Neuron (in vitro differentiated cells): ENCODE measurements around the gene ERN1.

Source experiments
- H2AFZ ChIP-seq: one replicate; pipeline ENCODE4 v1.6.1; 2013; ENCODE audit warnings: low read depth, mild to moderate bottlenecking, inconsistent platforms, low read length, moderate library complexity
- H3K27me3 ChIP-seq: one replicate; pipeline ENCODE4 v1.6.1; 2013; ENCODE audit warnings: low read length; ENCODE audit not compliant: insufficient read depth
- H3K36me3 ChIP-seq: one replicate; pipeline ENCODE4 v1.6.1; 2013; ENCODE audit warnings: low read length; ENCODE audit not compliant: insufficient read depth
- H3K4me1 ChIP-seq: one replicate; pipeline ENCODE4 v1.6.1; 2013; ENCODE audit warnings: low read length; ENCODE audit not compliant: insufficient read depth
- H3K4me3 ChIP-seq: 2 replicates; pipeline ENCODE4 v1.5.1; 2013; ENCODE audit warnings: mild to moderate bottlenecking, low read length, moderate library complexity
- H3K9me3 ChIP-seq: one replicate; pipeline ENCODE4 v1.6.1; 2013; ENCODE audit warnings: low read length

The ERN1 gene

DNA sequence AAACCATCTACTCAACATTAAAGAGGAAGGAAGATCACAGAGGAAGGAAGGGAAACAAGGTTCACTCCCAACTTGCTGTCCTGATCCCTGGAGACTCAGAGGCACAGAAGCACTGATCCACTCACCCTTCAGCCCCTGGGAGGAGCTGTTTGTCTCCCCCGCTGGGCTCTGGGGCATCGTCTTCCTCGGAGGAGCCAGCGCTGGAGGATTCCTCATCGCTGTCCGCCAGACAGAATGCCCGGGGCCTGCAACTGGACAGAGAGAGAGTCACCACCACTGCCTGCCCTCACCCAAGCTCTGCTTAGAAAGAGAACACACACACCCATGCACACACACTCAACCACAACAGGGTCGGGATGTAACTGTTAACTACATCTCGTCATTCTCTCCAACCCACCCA lies 24.8 kb upstream of the ERN1 start:
- Histone ChIP-seq H2AFZ (no peak overlapping the region), H3K4me1 (no peaks in the 10 kb centered on the region), H3K9me3 (no peaks in the 10 kb centered on the region), H3K4me3 (no peak overlapping the region), H3K36me3 (peaks cover 16% of the 10 kb centered on the region), H3K27me3 (no peaks in the 10 kb centered on the region)

DNA sequence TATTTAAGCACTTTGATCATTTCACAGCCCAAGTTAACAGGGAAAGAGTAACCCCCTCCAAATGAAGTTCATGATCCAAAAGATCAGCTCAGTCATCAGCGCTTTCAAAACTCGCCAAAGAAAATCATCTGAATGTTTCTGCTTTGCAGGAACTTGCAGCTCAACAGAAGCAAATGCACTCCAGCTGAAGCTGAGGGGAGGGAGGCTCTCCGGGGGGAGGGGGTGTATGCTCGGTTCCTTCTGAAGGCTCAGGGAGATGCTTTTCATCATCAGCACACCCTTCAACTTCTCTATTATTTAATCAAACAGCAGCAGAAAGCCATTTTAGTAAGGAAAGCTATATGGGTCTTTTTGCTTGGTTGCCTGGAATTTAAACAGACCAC lies 24.4 kb upstream of the ERN1 start:
- Histone ChIP-seq H3K36me3 (peaks cover 16% of the 10 kb centered on the region), H3K4me3 (no peak overlapping the region), H2AFZ (no peak overlapping the region), H3K9me3 (no peaks in the 10 kb centered on the region), H3K4me1 (no peaks in the 10 kb centered on the region), H3K27me3 (no peaks in the 10 kb centered on the region)

DNA sequence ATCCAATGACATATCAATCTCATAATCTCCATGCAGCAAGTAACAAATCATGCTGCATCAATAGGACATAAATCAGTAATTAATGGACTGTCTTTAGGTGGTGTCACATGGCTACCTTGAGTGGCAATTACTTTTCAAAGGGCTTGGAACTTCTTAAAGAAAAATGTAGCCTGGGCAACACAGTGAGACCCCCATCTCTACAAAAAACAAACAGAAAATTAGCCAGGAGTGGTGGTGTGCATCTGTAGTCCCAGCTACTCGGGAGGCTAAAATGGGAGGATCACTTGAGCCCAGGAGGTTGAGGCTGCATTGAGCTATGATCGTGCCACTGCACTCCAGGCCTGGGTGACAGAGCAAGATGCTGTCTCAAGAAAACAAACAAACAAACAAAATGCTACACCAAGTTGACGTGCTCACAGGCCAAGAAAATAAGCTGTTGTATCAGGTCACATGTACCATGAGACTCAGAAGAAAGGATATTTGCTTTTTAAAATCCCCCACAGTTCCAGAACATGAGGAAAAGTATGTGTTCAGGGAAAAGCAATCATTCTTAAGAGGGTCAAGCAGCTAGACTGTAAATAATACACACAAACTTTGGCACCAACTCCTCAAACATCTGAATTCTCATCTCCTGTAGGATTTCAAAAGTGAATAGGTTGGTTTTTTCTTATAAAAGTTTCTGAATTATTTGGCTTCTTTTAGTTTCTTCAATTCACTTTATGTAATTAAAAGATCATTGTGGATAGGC lies 23.8 kb upstream of the ERN1 start:
- Histone ChIP-seq H3K27me3 (no peaks in the 10 kb centered on the region), H3K9me3 (no peaks in the 10 kb centered on the region), H3K36me3 (peaks cover 16% of the 10 kb centered on the region), H2AFZ (no peak overlapping the region), H3K4me3 (no peak overlapping the region), H3K4me1 (no peaks in the 10 kb centered on the region)

DNA sequence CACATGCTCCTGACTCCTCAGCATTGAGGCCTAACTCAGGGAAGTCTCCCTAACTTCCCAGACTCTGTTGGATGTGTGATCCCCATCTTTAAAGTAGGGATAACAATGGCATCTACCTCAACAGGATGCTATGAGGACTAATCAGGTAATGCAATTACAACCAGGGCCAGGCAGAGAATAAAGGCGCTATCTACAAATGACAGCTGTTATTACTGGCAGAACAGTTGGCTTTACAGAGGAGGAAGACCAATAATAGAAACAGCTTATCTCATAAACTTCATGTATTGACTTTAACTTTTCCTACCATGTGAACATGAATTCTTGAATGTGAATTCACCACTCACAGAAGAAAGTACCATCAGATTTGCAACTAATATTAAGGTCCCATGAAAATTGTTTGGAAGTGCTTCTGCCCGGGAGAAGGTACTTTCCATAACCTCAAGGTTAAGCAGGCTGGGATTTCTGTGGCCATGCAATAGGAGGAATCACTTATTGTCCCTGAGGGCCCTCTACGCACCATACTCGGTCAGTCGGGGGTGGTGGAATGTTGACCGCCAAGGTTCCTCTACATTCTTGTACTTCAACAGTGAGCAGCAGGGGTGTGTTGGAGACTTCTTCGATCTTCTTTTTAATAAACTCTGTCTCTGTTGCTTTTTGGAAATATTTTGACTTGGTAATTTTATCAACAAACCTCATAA lies 22.6 kb upstream of the ERN1 start:
- Histone ChIP-seq H3K27me3 (no peaks in the 10 kb centered on the region), H3K4me1 (no peaks in the 10 kb centered on the region), H3K9me3 (no peaks in the 10 kb centered on the region), H3K36me3 (peaks cover 19% of the 10 kb centered on the region), H3K4me3 (no peak overlapping the region), H2AFZ (no peak overlapping the region)

DNA sequence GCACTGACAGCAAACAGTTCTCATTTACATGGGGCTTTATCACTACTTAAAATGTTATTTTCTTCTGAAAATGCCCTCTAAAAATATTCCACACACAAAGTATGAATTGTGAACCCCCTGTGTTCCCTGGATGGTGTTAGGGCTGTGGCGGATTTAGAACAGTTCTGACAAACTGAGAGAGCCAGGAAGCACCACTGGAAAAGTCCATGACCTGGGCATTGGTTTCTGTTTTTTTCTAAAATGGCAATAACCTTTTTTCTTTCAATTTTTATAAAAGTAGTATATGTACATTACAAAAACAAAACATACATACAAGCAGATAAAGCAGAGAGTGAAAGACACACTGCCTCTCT lies 21.0 kb upstream of the ERN1 start:
- H3K4me1 ChIP-seq = peaks cover 8% of the 10 kb centered on the region
- H3K27me3 ChIP-seq = no peaks in the 10 kb centered on the region
- no peak overlapping the region for H3K4me3 ChIP-seq
- no peaks in the 10 kb centered on the region for H3K9me3 ChIP-seq
- no peak overlapping the region for H2AFZ ChIP-seq
- peaks cover 19% of the 10 kb centered on the region for H3K36me3 ChIP-seq

DNA sequence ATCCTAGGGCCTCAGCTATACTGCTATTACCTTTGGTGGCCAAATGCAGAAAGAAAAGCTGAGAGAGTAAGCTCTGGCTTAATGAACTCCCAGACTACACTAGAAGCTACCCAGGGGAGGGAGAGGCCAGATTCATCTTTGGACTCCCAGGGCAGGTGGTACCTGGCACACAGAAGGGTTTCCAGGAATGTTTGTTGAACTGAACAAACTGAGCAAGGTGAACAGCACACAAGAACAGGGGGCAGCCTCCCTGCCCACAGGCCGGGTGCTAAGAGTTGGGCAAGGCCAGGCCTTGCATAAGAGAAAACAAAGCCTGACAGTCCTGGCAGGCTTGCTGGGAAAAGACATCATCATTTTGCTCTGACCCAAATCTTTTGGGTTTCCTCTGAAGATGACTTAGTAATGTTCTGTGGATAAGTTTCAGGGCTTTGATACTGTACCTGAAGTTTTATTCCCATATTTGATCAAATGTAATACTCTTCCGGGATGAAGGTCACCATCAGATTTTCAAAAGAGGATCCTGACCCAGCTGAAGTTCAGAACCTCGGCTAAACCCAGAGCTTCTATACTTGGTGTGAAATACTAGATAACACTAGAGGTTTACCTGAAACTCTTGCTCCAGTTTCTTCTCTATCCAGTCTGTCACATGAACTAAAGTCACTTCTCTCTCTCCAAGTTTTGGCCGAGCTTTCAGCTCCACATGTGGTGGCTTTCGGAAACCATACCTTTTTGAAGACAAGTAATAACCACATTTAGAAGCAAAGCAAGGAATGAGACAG lies 20.5 kb upstream of the ERN1 start:
- Histone ChIP-seq H3K9me3 (no peaks in the 10 kb centered on the region), H3K4me3 (no peak overlapping the region), H3K36me3 (peaks cover 19% of the 10 kb centered on the region), H3K27me3 (no peaks in the 10 kb centered on the region), H3K4me1 (peaks cover 8% of the 10 kb centered on the region), H2AFZ (no peak overlapping the region)

DNA sequence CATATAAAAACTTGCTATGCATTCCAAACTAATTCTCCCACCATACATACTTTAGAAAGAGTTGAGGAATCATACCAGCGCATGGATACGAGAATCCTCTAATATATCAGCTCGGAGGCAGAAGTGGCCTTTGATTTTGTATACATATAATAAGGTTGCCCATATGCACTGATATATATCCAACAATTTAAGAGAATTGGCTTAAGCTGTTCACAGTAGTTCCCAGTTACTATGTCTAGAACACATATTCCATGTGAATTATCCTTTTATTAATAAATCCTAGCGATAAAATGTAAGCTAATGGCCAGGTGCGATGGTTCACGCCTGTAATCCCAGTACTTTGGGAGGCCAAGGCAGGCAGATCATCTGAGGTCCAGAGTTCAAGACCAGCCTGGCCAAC lies 19.3 kb upstream of the ERN1 start:
- no peak overlapping the region for H2AFZ ChIP-seq
- peaks cover 19% of the 10 kb centered on the region for H3K36me3 ChIP-seq
- peaks cover 12% of the 10 kb centered on the region for H3K4me1 ChIP-seq
- no peak overlapping the region for H3K4me3 ChIP-seq
- no peaks in the 10 kb centered on the region for H3K9me3 ChIP-seq
- no peaks in the 10 kb centered on the region for H3K27me3 ChIP-seq

DNA sequence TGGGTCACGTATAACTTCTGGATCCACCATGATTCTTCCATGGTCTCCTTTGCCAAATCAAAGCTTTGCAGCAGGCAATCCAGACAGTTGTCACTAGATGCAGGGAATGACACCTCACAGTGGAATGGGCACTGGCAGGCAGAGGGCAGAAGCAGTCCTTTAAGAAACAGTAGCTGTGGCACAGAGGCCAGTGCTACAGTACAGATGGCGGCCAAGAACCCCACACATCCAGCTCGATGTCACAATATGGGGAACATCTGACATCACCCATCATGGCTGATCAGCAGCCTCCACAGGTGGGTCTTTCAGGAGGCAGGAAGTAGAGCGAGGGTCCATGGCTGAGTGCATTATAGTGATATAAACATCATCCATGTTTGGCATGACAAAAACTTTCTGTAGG lies 18.8 kb upstream of the ERN1 start:
- H3K4me3 ChIP-seq = no peak overlapping the region
- no peaks in the 10 kb centered on the region for H3K27me3 ChIP-seq
- H3K36me3 ChIP-seq = peaks cover 19% of the 10 kb centered on the region
- H3K9me3 ChIP-seq = no peaks in the 10 kb centered on the region
- peaks cover 12% of the 10 kb centered on the region for H3K4me1 ChIP-seq
- H2AFZ ChIP-seq = no peak overlapping the region

DNA sequence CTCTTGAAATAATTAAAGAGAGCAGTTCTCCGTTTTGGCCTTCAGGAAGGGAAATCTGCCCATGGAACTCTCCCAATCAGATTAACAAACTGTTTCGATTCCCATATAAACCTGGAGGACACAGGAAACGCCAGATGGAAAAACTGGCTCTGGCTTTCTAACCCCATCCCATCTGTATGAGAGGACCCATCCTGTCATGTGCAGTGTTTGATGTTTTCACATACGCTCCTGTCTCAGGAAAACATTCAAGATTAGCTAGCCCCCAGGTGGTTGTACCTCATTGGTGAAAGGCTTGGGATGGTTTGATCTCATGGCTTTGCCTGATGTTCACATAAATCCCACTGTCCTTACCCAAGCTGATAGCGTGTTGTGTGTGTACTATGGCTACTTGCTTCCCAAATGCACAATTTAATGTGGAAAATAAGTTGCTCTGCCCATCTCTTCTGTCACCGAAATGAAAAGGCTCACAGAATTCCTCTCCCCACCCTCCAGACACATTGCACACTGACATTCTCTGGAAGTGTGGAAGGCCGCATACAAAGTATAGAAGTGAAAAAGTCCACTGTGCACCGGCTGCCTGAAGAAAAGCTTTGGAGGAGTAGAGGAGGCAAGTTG lies 18.2 kb upstream of the ERN1 start:
- no peaks in the 10 kb centered on the region for H3K27me3 ChIP-seq
- peaks cover 16% of the 10 kb centered on the region for H3K36me3 ChIP-seq
- H3K4me1 ChIP-seq = peaks cover 12% of the 10 kb centered on the region
- no peaks in the 10 kb centered on the region for H3K9me3 ChIP-seq
- H2AFZ ChIP-seq = no peak overlapping the region
- no peak overlapping the region for H3K4me3 ChIP-seq

DNA sequence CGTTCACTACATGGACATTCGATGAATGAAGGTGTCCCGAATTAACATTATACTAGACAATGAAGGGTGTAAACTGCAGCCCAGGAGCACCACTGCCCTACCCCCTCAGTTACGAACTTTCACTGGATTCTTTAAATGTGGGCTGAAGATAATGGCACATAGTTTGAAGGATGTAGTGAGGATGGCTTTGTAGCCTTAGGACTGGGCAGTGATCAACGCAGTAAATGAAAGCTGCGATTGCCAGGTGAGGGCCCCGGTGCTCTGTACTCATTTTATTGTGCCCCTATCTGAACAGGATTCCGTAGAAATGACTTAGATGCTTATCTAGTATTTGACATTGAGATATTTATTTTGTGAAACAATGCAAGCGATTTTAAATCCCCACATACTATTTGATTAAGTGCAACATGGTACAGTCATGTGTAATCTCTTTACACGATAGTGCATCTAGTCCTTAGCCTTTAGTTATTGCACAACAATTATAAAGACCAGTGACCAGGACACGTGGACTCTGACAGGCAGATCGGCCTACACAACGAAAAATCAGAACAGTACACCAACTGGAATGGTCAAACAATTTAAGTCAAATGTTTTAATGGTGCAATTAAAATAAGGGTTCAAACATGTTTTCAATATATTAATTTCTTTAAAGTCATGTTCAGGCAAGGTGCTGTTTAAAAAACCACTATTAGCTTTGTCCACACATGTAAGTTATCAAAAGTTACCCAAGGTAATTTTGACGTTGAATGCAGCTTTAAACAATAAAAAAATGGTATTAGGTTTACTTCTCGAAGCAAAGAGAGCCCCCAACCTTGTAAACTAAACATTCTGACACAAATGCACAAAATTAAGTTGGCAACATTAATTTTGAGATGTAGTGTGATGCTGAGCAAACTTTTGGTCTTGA lies 17.4 kb upstream of the ERN1 start:
- Histone ChIP-seq H3K4me3 (peak overlapping the region; percentile 54), H3K27me3 (no peaks in the 10 kb centered on the region), H3K9me3 (no peaks in the 10 kb centered on the region), H3K36me3 (peaks cover 9% of the 10 kb centered on the region), H3K4me1 (peaks cover 12% of the 10 kb centered on the region), H2AFZ (no peak overlapping the region)

DNA sequence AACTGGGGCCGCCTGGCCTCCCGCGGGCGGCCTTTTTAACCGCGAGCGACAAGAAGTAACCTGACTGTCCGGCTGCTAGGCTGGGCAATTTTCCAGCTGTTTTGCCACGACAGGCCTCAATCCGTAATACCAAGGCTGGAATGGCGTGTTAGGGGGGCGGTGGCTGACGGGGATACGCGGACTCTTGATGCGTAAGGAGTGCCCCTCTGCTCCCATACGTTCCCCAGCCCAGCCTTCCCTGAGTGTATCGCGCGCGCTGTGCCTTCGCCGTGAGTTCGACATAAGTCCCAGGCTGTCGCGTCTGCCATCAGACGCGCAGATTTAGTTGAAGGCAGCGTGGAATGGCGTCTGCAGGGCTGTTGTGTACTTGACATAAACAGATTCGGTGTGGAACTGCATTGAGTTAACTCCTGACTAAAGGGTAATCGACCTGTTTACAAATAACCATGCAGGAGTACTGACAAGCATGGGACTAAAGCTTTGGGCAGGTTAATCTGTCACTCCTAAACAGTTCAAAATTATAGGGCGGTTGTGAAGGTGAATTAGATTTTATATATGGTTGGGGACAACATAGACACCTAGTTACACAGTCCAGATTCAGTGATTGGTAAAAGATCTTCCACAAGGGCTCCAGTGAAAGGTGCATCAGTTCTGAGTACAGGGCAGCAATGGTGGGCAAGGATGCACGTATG lies 16.6 kb upstream of the ERN1 start:
- Histone ChIP-seq H3K9me3 (no peaks in the 10 kb centered on the region), H2AFZ (no peak overlapping the region), H3K4me1 (peaks cover 12% of the 10 kb centered on the region), H3K4me3 (peak overlapping the region; percentile 54), H3K36me3 (peaks cover 7% of the 10 kb centered on the region), H3K27me3 (no peaks in the 10 kb centered on the region)
